NCI-H460 (cell line): ENCODE measurements around the gene DCAF5. TPM values are rescaled to one million over a fixed set of nuclear protein-coding genes. Genes with fewer than 3 reads are reported as not detected.

Source experiments
- DNase-seq: peaks from one replicate; pipeline ENCODE4 v3.0.0-alpha.2; 2016; ENCODE audit warnings: low read depth; ENCODE audit errors: extremely low read depth
- total RNA-seq: library from RNA; depleted of rRNA; stranded (reverse); fragments of >200 nt; shearing (Covaris generic); gene quantifications from 2 replicates; pipeline ENCODE4 v1.2.3, GENCODE V29; 2014

The DCAF5 gene
- total RNA-seq, 1 experiment from 2014 or later, result 14.3 TPM

DNA sequence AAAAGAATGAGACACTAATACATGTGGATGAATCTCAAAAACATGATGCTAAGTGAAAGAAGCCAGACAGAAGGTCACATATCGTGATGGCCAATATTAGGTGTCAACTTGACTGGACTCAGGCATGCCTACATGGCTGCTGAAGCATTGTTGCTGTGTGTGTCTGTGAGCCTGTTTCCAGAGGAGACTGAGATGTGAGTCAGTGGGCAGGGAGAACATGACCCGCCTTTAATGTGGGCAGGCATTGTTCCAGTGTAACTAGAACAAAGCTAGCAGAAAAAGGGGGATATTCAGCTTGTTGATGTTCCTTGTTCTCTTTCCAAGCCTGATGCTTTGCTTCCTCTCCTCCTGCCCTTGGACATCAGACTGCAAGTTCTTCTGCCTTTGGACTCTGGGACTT lies 47.6 kb downstream of the DCAF5 start:
- no peak for DNase-seq

DNA sequence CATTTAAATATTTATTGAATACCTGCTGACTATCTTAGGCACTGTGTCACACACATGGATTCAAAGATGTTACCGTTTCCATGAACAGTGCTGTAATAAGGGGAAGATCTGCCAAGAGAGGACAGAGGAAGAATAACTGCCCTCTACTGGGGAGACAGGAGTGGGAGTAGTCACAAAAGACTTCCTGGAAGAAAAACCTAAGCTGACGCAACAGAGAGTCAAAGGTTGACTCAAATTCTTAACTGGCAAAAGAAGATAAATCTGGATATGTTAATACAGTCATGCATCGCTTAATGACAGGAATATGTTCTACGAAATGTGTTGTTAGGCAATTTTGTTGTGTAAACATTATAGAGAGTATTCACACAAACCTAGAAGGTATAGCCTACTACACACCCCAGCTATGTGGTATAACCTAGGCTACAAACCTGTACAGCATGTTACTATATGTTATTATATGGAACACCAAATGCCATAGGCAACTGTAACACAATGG lies 51.5 kb downstream of the DCAF5 start:
- peak; percentile 81 for DNase-seq

DNA sequence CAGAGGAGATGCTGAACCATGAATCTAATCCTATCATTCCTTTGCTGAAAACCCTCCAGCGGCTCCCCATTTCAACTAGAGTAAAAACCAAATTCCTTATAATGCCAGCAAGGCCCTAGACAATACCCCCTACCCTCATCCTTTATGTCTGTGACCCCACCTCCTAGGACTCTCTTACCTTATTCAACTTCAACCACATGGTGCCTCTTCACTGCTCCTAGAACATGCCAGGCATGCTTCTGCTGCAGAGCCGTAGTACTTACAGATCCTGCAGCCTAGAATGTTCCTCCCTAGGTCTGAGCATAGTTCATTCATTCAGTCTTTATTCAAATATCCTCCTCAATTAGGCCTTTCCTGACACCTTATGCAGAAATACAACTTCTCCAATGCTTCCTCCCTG lies 54.9 kb downstream of the DCAF5 start:
- DNase-seq, result no peak

- no peak for DNase-seq
Measured at GRCh38 chr14:69096781-69097475, 56.0 kb downstream of the DCAF5 start.

DNA sequence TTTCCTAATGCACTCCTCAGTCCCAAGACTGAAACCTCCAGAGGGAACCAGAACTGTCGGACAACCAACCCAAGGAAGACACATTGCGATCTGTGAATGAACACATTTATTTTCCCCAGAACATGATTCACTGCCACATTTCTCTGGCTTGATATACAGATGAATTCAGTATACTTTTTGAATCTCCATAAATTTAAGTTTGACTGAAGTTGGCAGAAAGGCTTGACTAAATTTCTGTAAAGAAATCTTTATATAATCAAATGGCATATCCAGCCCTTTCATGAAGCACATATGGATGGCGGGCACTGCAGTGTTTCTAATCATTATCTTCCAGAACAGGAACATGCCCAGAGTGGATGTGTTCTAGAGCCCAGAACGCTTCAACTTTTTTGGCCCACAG lies 56.7 kb downstream of the DCAF5 start:
- DNase-seq, result no peak

DNA sequence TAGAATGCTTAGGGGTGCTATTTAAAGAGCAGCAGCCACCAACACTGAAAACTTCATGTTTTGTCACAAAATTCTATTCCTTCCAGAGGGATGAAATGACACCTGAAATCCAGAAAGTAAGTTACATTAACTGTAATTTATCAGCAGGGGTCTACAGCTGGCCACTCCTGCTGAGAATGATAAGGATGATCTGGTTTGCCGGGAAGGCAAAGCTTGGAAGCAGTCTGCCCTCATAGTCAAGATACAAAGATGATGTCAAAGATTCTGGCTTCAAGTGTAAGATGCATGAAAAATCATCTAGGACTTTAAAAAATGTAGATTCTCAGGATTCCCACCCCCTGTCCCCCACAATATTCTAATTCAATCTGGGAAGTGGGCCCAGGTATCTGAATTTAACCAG lies 58.4 kb downstream of the DCAF5 start:
- no peak for DNase-seq

GRCh38 chr14:69093631-69094421 lies 59.1 kb downstream of the DCAF5 start:
- no peak for DNase-seq

DNA sequence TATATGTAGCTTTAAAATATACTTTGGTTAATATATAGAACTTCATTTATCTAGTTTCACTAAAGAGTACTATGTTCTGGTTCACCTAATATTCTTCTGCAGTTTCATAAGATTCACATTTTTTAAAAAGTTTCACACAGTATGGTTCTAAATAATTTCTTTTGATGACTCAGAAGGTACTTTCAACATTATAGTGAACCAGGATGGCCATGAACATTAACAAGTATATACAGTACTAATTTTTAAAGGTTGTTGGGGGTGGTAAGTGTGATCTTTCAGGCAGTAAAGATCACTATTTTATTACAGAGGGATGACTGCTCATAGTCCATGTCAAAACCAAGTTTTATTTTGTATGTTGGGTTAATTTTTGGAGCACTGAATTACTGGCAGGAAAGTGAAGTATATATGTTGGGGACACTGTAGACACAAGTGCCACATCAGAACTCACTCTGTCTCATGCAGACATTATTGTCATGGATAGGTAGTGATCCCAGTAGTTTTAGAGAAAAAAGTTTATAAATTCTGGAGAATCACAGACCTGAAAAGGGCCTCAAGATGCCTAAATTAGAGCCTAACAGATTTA lies 60.0 kb downstream of the DCAF5 start:
- DNase-seq, result no peak

DNA sequence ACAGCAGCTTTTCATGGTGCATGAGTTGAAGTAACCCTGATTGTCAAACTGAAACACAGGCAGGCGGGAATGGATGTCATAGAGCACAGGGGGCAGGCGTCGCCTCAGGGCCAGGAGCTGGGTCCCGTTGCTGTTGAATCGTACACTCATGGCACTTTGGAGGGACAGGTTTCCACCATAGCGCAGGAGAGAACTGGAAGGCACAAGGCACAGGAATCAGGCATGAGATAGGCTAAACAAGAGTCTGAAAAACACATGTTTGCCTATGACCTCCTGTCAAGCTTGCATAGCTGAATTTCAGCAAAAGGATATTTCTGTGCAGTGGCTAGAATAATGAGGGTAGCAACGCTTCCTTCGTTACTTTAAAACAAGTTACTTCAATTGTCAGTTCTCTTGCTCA lies 61.2 kb downstream of the DCAF5 start:
- no peak for DNase-seq

DNA sequence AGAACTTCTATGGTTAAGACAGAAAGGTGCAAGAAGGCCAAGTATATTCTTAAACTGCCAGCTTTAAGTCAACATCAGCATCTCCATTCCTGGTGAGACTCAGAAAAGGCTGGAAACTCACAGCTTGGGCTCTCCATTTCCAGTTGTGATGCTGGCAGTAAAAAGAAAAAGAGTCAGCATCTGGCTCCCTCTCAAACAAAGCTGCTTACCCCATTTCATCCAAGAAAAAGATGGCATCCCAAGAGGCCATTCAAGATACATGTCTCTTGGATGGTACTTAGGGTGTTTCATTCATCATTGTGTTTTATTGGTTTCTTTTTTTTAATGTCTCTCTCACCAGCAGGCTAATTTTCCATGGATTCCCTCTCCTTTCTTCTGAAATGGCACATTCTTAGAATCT lies 61.9 kb downstream of the DCAF5 start:
- DNase-seq, result no peak

- DNase-seq, result peak; percentile 30
Measured at GRCh38 chr14:69090187-69090789, 62.6 kb downstream of the DCAF5 start.

DNA sequence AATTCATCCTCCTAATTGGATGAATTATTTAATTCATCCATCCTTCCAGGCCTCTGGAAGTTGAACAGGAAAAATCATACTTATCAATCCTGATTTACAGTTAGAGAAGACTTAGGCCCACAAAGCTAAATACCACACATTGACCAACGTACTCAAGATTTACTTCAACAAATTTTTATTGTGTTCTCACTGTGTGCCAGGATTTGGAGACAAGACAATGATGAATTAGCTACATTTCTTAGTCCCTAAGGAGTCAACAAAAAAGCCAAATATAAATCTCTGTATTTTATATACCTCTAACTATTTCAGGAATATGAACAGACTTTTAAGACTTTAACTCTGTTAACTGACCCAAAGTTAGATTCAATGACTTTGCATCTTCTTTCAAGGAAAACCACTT lies 63.9 kb downstream of the DCAF5 start:
- no peak for DNase-seq

DNA sequence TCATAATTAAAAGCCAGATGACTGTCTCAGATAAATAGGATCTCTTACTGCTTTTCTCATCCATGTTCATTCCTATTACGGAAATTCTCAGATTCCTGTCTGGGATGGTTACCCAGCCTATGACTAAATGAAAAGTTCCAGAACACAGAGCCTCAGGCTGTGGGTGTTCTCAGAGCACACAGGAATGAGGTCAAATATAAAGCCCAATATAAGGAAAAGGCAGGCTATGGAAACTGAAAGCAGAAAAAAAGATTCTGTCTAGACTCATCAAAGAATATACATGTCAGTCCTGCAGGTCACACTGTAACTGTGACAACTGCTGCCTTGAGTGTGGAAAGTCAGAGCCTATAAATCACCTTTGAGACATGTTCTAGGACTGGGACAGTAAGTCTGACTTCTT lies 64.3 kb downstream of the DCAF5 start:
- no peak for DNase-seq

GRCh38 chr14:69087061-69087461 lies 65.9 kb downstream of the DCAF5 start:
- no peak for DNase-seq

DNA sequence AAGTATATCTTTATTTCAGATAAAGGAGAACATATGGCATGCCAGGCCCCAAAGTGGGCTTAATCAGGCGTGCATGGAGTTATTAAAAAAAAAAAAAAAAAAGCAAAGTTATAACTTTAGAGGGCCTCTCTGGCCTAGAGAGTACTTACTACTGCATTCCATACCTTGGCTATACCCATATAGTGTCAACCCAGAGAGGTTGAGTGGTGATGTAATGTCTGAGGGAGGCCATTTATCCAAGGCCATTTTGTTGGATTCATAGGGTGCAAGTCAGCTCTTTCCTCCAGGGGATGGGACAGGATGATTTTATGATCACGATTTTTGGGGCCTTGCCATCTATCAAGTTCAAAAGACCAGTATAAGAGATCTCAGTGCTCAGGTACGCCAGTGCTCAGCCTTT lies 66.4 kb downstream of the DCAF5 start:
- no peak for DNase-seq

- DNase-seq, result no peak
Measured at GRCh38 chr14:69084023-69084422, 68.9 kb downstream of the DCAF5 start.

DNA sequence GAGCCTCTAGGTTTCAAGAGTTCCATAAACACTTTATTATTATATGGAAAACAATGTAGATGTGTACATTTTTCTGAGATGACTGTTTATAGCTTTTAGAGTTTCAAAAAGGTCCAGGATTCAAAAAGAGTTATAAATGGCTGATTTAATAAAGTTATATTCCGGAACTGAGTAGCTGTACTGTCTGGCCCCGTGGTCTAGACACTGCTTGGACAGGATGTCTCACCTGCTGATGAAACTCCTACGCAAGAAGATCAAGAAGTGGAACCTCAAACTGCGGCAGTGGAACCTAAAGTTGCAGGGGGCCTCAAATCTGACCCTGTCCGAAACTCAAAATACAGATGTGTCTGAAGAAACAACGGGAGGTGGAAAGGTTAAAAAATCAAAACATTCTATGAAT lies 69.7 kb downstream of the DCAF5 start:
- DNase-seq, result no peak

GRCh38 chr14:69081271-69081670 lies 71.6 kb downstream of the DCAF5 start:
- no peak for DNase-seq

DNA sequence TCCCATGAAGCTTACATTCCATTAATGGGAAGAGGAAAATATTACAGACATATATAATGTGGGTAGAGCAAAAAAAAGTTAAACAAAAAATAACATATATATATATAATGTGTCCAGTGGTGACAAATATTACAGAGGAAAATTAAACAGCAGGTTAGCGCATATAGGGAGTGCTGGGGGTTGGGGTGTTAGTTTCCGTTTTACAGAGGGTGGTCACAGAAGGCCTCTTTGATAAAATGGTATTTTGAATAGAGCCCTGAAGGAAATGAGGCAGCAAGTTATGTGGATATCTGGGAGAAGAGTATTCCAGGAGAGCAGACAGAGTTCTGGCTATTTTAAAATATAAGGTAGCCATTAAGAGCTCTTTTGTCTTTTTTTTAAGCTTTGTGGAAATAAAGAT lies 73.2 kb downstream of the DCAF5 start:
- no peak for DNase-seq

GRCh38 chr14:69079188-69079742 lies 73.7 kb downstream of the DCAF5 start:
- DNase-seq, result peak; percentile 26

DNA sequence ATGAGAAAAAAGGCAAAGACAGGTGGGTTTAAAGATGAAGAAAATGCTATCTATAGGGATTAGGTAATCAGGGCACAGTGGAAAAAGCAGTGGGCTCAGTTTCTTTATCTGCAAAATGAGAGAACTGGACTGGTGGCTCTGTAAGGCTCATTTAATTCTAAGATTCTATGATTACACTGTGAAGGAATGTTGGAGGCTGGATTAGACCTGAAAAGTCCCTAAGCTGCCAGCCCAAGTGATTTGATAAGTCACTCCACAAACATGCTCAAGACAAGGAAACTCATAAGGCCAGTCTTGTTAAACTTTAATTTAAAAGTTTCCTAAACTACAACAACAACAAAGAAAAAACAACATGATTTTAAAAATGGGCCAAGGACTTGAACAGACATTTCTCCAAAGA lies 75.1 kb downstream of the DCAF5 start:
- DNase-seq, result no peak
